SK-N-SH (cell line): ENCODE data around the gene PALLD. TPM values are rescaled to one million over a fixed set of nuclear protein-coding genes. Genes with fewer than 3 reads are reported as not detected.

ENCODE experiments used
- CTCF ChIA-PET: fragments of 300-600, 350-600 bp; formaldehyde crosslinking; extraction: SDS; loops from one replicate; lab custom pipeline; 2021; lab: Yijun Ruan, JAX
- POLR2A ChIA-PET: fragments of 350-600 bp; sonication (Branson Sonifier 250); formaldehyde crosslinking; extraction: SDS; loops from one replicate; lab custom pipeline; 2020; ENCODE audit warnings: antibody characterized with exemption, inconsistent platforms; lab: Yijun Ruan, JAX
- DNase-seq: peaks from one replicate; pipeline ENCODE4 v3.0.0; 2012
- H2AFZ ChIP-seq: fragments of 200-600 bp; sonication (generic); 2 replicates; pipeline ENCODE4 v1.8.1; 2016; ENCODE audit warnings: antibody characterized with exemption, mild to moderate bottlenecking, low read depth
- H3F3A ChIP-seq: fragments of 200-600 bp; sonication (generic); replicated peaks from 2 replicates; pipeline ENCODE3; 2016; ENCODE audit warnings: antibody characterized with exemption, mild to moderate bottlenecking; ENCODE audit not compliant: insufficient read depth
- H3K27ac ChIP-seq, 2 experiments: fragments of 200-500 bp in 1 of 2; fragments of 200-600 bp in 1 of 2; sonication (Bioruptor generic) in 1 of 2; sonication (generic), shearing (Covaris generic) in 1 of 2; 2 replicates each; pipeline versions ENCODE4 v1.5.1 to v1.6.1; 2014 to 2016; ENCODE audit warnings: low read depth in 2 of 2, inconsistent platforms in 1 of 2, low read length in 1 of 2, mild to moderate bottlenecking in 1 of 2, mixed read lengths in 1 of 2
- H3K27me3 ChIP-seq: fragments of 200-600 bp; sonication (generic), shearing (Covaris generic); 2 replicates; pipeline ENCODE4 v1.6.1; 2016; ENCODE audit warnings: mixed run types; ENCODE audit not compliant: insufficient read depth
- H3K36me3 ChIP-seq, 2 experiments: fragments of 200-500 bp in 1 of 2; fragments of 200-600 bp in 1 of 2; sonication (Bioruptor generic) in 1 of 2; sonication (generic) in 1 of 2; replicated peaks in 1 of 2; 2 replicates each; pipeline versions ENCODE3 to v1.5.1; 2014 to 2016; ENCODE audit warnings: low read length in 1 of 2, mild to moderate bottlenecking in 1 of 2; ENCODE audit not compliant: insufficient read depth in 2 of 2, control insufficient read depth in 1 of 2
- H3K4me1 ChIP-seq, 2 experiments: fragments of 200-500 bp in 1 of 2; fragments of 200-600 bp in 1 of 2; sonication (Bioruptor generic) in 1 of 2; sonication (generic), shearing (Covaris generic) in 1 of 2; 2 replicates each; pipeline versions ENCODE4 v1.5.1 to v1.6.1; 2014 to 2016; ENCODE audit warnings: low read depth in 1 of 2, low read length in 1 of 2, mixed run types in 1 of 2; ENCODE audit not compliant: insufficient read depth in 2 of 2, control insufficient read depth in 1 of 2
- H3K4me2 ChIP-seq: fragments of 200-600 bp; sonication (generic), shearing (Covaris generic); 2 replicates; pipeline ENCODE4 v1.6.1; 2017; ENCODE audit warnings: mixed run types
- H3K4me3 ChIP-seq, 2 experiments: fragments of 200-500 bp in 1 of 2; fragments of 200-600 bp in 1 of 2; sonication (Bioruptor generic) in 1 of 2; sonication (generic), shearing (Covaris generic) in 1 of 2; 2 replicates each; pipeline versions ENCODE4 v1.5.1 to v1.8.1; 2014 to 2016; ENCODE audit warnings: low read depth in 2 of 2, inconsistent platforms in 1 of 2, low read length in 1 of 2, mild to moderate bottlenecking in 1 of 2, mixed read lengths in 1 of 2, moderate library complexity in 1 of 2
- H3K79me2 ChIP-seq: fragments of 200-600 bp; sonication (generic); 2 replicates; pipeline ENCODE4 v1.8.1; 2017; ENCODE audit warnings: mild to moderate bottlenecking; ENCODE audit not compliant: insufficient read depth
- H3K9ac ChIP-seq: fragments of 200-600 bp; sonication (generic); 2 replicates; pipeline ENCODE4 v1.6.1; 2017; ENCODE audit warnings: mixed run types
- H3K9me2 ChIP-seq: fragments of 200-600 bp; sonication (generic); 2 replicates; pipeline ENCODE4 v1.6.1; 2017; ENCODE audit warnings: mixed run types
- H3K9me3 ChIP-seq: fragments of 200-600 bp; sonication (generic); 2 replicates; pipeline ENCODE4 v1.6.1; 2017; ENCODE audit warnings: mixed run types, mild to moderate bottlenecking, moderate library complexity
- H4K20me1 ChIP-seq: fragments of 200-600 bp; sonication (generic); 2 replicates; pipeline ENCODE4 v1.6.1; 2017; ENCODE audit warnings: mild to moderate bottlenecking, mixed run types; ENCODE audit not compliant: insufficient read depth
- EZH2phosphoT487 ChIP-seq: fragments of 200-600 bp; sonication (generic); IDR thresholded peaks from 2 replicates; pipeline ENCODE4 v1.6.1; 2017; ENCODE audit warnings: low read depth, mixed run types, mild to moderate bottlenecking, antibody characterized with exemption, moderate library complexity, borderline replicate concordance
- FOSL2 ChIP-seq: IDR thresholded peaks from 2 replicates; pipeline ENCODE4 v1.4.0; 2012; ENCODE audit warnings: low read depth, mild to moderate bottlenecking, moderate library complexity, borderline replicate concordance
- FOXJ3 ChIP-seq: sonication (generic); formaldehyde crosslinking; IDR thresholded peaks from 2 replicates; pipeline ENCODE4 v1.5.1; 2020; ENCODE audit warnings: mild to moderate bottlenecking, missing genetic modification reagents
- GABPA ChIP-seq: IDR thresholded peaks from 2 replicates; pipeline ENCODE4 v1.4.0; 2012; ENCODE audit warnings: low read depth, mild to moderate bottlenecking
- NFIC ChIP-seq: IDR thresholded peaks from 2 replicates; pipeline ENCODE4 v1.4.0; 2012; ENCODE audit warnings: borderline replicate concordance
- POLR2AphosphoS5 ChIP-seq: IDR thresholded peaks from 2 replicates; pipeline ENCODE4 v1.6.1; 2012; ENCODE audit warnings: low read depth, low read length
- SMC3 ChIP-seq: IDR thresholded peaks from 2 replicates; pipeline ENCODE4 v1.6.1; 2012; ENCODE audit warnings: low read depth, low read length, improper control_type of control experiment
- TCF12 ChIP-seq: IDR thresholded peaks from 2 replicates; pipeline ENCODE4 v1.4.0; 2012
- YY1 ChIP-seq: IDR thresholded peaks from 2 replicates; pipeline ENCODE4 v1.4.0; 2012; ENCODE audit warnings: low read depth, mild to moderate bottlenecking
- WGBS: methylation state at CpG from one replicate; pipeline ENCODE4 v1.1.6; 2017; ENCODE audit warnings: low lambda C conversion rate; 5-methylcytosine and 5-hydroxymethylcytosine counted together
- polyA plus RNA-seq, 3 experiments: library from polyadenylated mRNA; depleted of rRNA; stranded (reverse); fragments of >200 nt; gene quantifications; 2 replicates each; pipeline ENCODE4 v1.2.3, GENCODE V29; 2012
- TF ChIP-seq, protein P1 (sequence below): IDR thresholded peaks from 2 replicates; pipeline ENCODE4 v1.6.1; 2012; ENCODE audit warnings: mild to moderate bottlenecking, low read depth, low read length, moderate library complexity
- TF ChIP-seq, protein P2 (sequence below): IDR thresholded peaks from 2 replicates; pipeline ENCODE4 v1.4.0; 2012; ENCODE audit warnings: low read depth, borderline replicate concordance
- TF ChIP-seq, protein P3 (sequence below): fragments of 150-350 bp; IDR thresholded peaks from 2 replicates; pipeline ENCODE4 v1.6.1; 2017; ENCODE audit warnings: antibody characterized with exemption, low read length, low read depth, borderline replicate concordance
- TF ChIP-seq, protein P4 (sequence below): fragments of 200-600 bp; sonication (generic); IDR thresholded peaks from 2 replicates; pipeline ENCODE4 v1.6.1; 2017; ENCODE audit warnings: antibody characterized with exemption, mild to moderate bottlenecking, moderate library complexity

The PALLD gene
- polyA plus RNA-seq, 1 of the 3 experiments (the other 2 are of a cell fraction), result 33.0 TPM

DNA sequence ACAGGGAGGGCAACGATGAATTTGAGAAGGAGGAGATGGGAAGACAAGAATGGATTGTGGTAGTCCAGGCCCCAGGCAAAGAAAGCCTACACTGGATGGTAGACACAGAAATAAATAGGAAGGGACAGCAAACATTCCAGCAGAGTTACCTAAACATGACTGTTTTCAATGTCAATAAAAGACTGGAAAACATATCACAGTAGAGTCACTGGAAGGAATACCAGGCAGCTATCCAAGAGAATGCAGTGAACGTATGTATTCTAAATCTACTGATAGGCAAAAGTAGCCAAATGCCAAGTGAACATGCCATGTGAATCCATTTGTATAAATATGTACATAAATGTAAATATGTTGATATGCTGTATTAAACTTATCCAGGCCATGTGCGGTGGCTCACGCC lies 183.0 kb downstream of the PALLD start (continued):
- TF ChIP-seq, protein P1, sequence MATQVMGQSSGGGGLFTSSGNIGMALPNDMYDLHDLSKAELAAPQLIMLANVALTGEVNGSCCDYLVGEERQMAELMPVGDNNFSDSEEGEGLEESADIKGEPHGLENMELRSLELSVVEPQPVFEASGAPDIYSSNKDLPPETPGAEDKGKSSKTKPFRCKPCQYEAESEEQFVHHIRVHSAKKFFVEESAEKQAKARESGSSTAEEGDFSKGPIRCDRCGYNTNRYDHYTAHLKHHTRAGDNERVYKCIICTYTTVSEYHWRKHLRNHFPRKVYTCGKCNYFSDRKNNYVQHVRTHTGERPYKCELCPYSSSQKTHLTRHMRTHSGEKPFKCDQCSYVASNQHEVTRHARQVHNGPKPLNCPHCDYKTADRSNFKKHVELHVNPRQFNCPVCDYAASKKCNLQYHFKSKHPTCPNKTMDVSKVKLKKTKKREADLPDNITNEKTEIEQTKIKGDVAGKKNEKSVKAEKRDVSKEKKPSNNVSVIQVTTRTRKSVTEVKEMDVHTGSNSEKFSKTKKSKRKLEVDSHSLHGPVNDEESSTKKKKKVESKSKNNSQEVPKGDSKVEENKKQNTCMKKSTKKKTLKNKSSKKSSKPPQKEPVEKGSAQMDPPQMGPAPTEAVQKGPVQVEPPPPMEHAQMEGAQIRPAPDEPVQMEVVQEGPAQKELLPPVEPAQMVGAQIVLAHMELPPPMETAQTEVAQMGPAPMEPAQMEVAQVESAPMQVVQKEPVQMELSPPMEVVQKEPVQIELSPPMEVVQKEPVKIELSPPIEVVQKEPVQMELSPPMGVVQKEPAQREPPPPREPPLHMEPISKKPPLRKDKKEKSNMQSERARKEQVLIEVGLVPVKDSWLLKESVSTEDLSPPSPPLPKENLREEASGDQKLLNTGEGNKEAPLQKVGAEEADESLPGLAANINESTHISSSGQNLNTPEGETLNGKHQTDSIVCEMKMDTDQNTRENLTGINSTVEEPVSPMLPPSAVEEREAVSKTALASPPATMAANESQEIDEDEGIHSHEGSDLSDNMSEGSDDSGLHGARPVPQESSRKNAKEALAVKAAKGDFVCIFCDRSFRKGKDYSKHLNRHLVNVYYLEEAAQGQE, result no peak
- TF ChIP-seq TCF12, result peak; percentile 76

DNA sequence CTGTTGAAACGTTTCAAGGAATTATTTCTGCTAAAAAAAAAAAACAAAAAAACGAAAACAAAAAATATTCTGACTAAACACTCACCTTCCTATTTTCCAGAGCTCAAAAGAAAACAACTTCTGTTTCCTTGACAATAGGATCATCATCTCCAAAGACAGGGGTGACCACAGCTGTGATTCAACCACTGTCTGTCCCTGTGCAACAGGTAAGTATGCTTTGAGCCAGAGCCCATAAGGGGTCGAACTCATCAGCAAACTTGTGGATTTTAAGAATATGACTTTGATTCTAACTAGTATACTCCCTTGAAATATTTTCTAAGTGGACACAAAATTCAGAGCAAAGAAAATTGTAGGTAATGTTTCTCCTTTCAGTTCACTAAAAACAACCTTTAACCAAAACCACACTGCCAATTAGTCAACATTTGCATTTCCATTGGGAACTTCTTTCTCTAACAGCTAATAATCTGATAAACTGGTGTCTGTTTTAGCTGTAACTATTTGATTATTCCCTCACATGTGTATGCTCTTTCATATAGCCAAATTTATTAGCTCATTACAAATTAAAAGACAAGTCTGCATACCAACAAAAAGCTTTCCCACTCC lies 186.1 kb downstream of the PALLD start:
- Histone ChIP-seq H3K4me1 (0 out of 4 replicates have a peak, but pooled peaks cover 0 to 4% of the 10 kb centered on the region in 2 experiments), H2AFZ (no peak overlapping the region), H3K79me2 (no peaks in the 10 kb centered on the region), H3K4me2 (no peak overlapping the region)
- WGBS, result 81% methylated on average over 3 of the region's 3 CpGs
- CTCF ChIA-PET, result interaction anchor here (0.7 to 1.4 kb wide), 3 partner anchors 10 to 31 kb away, joined by 3 read pairs; no protein-coding TSS in a partner anchor
- TF ChIP-seq YY1 (no peak), NFIC (no peak), FOSL2 (no peak), EZH2phosphoT487 (no peak), POLR2AphosphoS5 (no peak), SMC3 (no peak), FOXJ3 (CRISPR knock-in tag) (no peak), GABPA (no peak)
- TF ChIP-seq, protein P2, sequence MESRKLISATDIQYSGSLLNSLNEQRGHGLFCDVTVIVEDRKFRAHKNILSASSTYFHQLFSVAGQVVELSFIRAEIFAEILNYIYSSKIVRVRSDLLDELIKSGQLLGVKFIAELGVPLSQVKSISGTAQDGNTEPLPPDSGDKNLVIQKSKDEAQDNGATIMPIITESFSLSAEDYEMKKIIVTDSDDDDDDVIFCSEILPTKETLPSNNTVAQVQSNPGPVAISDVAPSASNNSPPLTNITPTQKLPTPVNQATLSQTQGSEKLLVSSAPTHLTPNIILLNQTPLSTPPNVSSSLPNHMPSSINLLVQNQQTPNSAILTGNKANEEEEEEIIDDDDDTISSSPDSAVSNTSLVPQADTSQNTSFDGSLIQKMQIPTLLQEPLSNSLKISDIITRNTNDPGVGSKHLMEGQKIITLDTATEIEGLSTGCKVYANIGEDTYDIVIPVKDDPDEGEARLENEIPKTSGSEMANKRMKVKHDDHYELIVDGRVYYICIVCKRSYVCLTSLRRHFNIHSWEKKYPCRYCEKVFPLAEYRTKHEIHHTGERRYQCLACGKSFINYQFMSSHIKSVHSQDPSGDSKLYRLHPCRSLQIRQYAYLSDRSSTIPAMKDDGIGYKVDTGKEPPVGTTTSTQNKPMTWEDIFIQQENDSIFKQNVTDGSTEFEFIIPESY, result no peak
- TF ChIP-seq, protein P3, sequence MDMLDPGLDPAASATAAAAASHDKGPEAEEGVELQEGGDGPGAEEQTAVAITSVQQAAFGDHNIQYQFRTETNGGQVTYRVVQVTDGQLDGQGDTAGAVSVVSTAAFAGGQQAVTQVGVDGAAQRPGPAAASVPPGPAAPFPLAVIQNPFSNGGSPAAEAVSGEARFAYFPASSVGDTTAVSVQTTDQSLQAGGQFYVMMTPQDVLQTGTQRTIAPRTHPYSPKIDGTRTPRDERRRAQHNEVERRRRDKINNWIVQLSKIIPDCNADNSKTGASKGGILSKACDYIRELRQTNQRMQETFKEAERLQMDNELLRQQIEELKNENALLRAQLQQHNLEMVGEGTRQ, result no peak
- TF ChIP-seq, protein P4, sequence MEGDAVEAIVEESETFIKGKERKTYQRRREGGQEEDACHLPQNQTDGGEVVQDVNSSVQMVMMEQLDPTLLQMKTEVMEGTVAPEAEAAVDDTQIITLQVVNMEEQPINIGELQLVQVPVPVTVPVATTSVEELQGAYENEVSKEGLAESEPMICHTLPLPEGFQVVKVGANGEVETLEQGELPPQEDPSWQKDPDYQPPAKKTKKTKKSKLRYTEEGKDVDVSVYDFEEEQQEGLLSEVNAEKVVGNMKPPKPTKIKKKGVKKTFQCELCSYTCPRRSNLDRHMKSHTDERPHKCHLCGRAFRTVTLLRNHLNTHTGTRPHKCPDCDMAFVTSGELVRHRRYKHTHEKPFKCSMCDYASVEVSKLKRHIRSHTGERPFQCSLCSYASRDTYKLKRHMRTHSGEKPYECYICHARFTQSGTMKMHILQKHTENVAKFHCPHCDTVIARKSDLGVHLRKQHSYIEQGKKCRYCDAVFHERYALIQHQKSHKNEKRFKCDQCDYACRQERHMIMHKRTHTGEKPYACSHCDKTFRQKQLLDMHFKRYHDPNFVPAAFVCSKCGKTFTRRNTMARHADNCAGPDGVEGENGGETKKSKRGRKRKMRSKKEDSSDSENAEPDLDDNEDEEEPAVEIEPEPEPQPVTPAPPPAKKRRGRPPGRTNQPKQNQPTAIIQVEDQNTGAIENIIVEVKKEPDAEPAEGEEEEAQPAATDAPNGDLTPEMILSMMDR, result no peak
- TF ChIP-seq, all 33 proteins: peak for 0
- peaks cover 0 to 39% of the 10 kb centered on the region in 2 experiments for H3K36me3 ChIP-seq
- no peaks in the 10 kb centered on the region for H4K20me1 ChIP-seq
- H3K27me3 ChIP-seq, result no peaks in the 10 kb centered on the region
- no peaks in the 10 kb centered on the region for H3K9me3 ChIP-seq
- POLR2A ChIA-PET, result no interaction called here
- peaks cover 8% of the 10 kb centered on the region for H3F3A ChIP-seq
- H3K27ac ChIP-seq, result no peak overlapping the region
- no peak overlapping the region for H3K4me3 ChIP-seq
- H3K9me2 ChIP-seq, result no peaks in the 10 kb centered on the region
- H3K9ac ChIP-seq, result no peak overlapping the region
- DNase-seq, result no peak
